ENCODE data around the gene SFMBT1. TPM values are rescaled to one million over a fixed set of nuclear protein-coding genes. Genes with fewer than 3 reads are reported as not detected.

SFMBT1 gene
- total RNA-seq, 2 donors from 2014 or later, result 6.9 to 10.3 TPM

GRCh38 chr3:52971895-52972294 lies 74.0 kb downstream of the SFMBT1 start:
- H3K36me3 Mint-ChIP-seq (ENCODE audit: low read depth), result peaks cover 5% of the 10 kb centered on the region
- 73 to 94% methylated on average over 1 to 3 of the region's 3 CpGs for WGBS, 2 experiments (ENCODE audit: insufficient coverage in 1 of 2, insufficient read length in 1 of 2)
- Histone ChIP-seq H3K27ac (ENCODE audit: low read depth, low read length) (no peak overlapping the region), H3K36me3 (ENCODE audit: control insufficient read depth, insufficient read depth, low read length) (no peaks in the 10 kb centered on the region), H3K9ac (ENCODE audit: extremely low read depth, low read length, poor library complexity, severe bottlenecking) (no peak overlapping the region), H3K27me3 (ENCODE audit: control insufficient read depth, insufficient read depth, low read length, poor library complexity, severe bottlenecking) (no peaks in the 10 kb centered on the region), H3K9me3 (ENCODE audit: control insufficient read depth, low read length) (no peaks in the 10 kb centered on the region), H3K4me3 (ENCODE audit: low read length) (no peak overlapping the region), H3K4me1 (ENCODE audit: control insufficient read depth, insufficient read depth, low read length) (no peaks in the 10 kb centered on the region)
- no peak for DNase-seq
- H3K27me3 Mint-ChIP-seq (ENCODE audit: insufficient read depth), result no peaks in the 10 kb centered on the region
- H3K4me3 Mint-ChIP-seq, result no peak overlapping the region
- H3K4me1 Mint-ChIP-seq, result no peaks in the 10 kb centered on the region
- TF ChIP-seq CTCF (conservative IDR thresholded peaks at IDR 0.05), result no peak
- H3K9me3 Mint-ChIP-seq, result no peaks in the 10 kb centered on the region
- H3K27ac Mint-ChIP-seq, result no peak overlapping the region

GRCh38 chr3:52967398-52967797 lies 78.5 kb downstream of the SFMBT1 start:
- no peak for DNase-seq
- Mint-ChIP-seq H3K36me3 (ENCODE audit: low read depth) (peaks cover 17% of the 10 kb centered on the region), H3K9me3 (no peaks in the 10 kb centered on the region), H3K4me1 (no peaks in the 10 kb centered on the region), H3K27me3 (ENCODE audit: insufficient read depth) (no peaks in the 10 kb centered on the region), H3K4me3 (no peak overlapping the region), H3K27ac (no peak overlapping the region)
- no peak overlapping the region for H3K27ac ChIP-seq (ENCODE audit: low read depth, low read length)
- H3K4me3 ChIP-seq (ENCODE audit: low read length), result no peak overlapping the region
- no peaks in the 10 kb centered on the region for H3K4me1 ChIP-seq (ENCODE audit: control insufficient read depth, insufficient read depth, low read length)
- no peaks in the 10 kb centered on the region for H3K9me3 ChIP-seq (ENCODE audit: control insufficient read depth, low read length)
- H3K36me3 ChIP-seq (ENCODE audit: control insufficient read depth, insufficient read depth, low read length), result no peaks in the 10 kb centered on the region
- no peak overlapping the region for H3K9ac ChIP-seq (ENCODE audit: extremely low read depth, low read length, poor library complexity, severe bottlenecking)
- 98 to 100% methylated on average over 1 to 2 of the region's 2 CpGs for WGBS, 2 experiments (ENCODE audit: insufficient coverage in 1 of 2, insufficient read length in 1 of 2)
- TF ChIP-seq CTCF (conservative IDR thresholded peaks at IDR 0.05), result no peak
- H3K27me3 ChIP-seq (ENCODE audit: control insufficient read depth, insufficient read depth, low read length, poor library complexity, severe bottlenecking), result no peaks in the 10 kb centered on the region

DNA sequence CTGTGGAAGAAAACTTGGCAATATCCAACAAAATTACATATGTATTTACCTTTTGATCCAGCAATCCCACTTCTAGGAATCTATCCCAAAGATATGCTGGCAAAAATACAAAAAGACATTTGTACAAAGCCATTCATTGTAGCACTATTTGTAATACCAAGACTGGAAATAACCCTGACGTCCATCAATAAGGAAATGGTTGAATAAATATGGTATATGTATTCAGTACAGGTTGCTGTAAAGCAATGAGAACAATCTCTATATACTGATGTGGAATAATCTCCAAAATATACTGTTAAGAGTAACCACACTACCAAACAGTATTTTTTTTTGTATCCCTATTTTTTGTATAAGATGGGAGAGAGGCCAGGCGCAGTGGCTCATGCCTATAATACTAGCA lies 83.7 kb downstream of the SFMBT1 start:
- Histone ChIP-seq H3K27ac (ENCODE audit: low read depth, low read length) (no peak overlapping the region), H3K36me3 (ENCODE audit: control insufficient read depth, insufficient read depth, low read length) (no peaks in the 10 kb centered on the region), H3K9me3 (ENCODE audit: control insufficient read depth, low read length) (no peaks in the 10 kb centered on the region), H3K27me3 (ENCODE audit: control insufficient read depth, insufficient read depth, low read length, poor library complexity, severe bottlenecking) (no peaks in the 10 kb centered on the region), H3K9ac (ENCODE audit: extremely low read depth, low read length, poor library complexity, severe bottlenecking) (no peak overlapping the region), H3K4me3 (ENCODE audit: low read length) (no peak overlapping the region), H3K4me1 (ENCODE audit: control insufficient read depth, insufficient read depth, low read length) (no peaks in the 10 kb centered on the region)
- H3K4me3 Mint-ChIP-seq, result no peak overlapping the region
- H3K9me3 Mint-ChIP-seq, result no peaks in the 10 kb centered on the region
- H3K27ac Mint-ChIP-seq, result no peak overlapping the region
- no peak for DNase-seq
- H3K27me3 Mint-ChIP-seq (ENCODE audit: insufficient read depth), result no peaks in the 10 kb centered on the region
- no peaks in the 10 kb centered on the region for H3K4me1 Mint-ChIP-seq
- 95 to 100% methylated on average over 1 to 2 of the region's 2 CpGs for WGBS, 2 experiments (ENCODE audit: insufficient coverage in 1 of 2, insufficient read length in 1 of 2)
- no peak for TF ChIP-seq CTCF (conservative IDR thresholded peaks at IDR 0.05)
- peaks cover 21% of the 10 kb centered on the region for H3K36me3 Mint-ChIP-seq (ENCODE audit: low read depth)

All from endodermal cell (in vitro differentiated cells).